Esophagus squamous epithelium (tissue), 4 donors: ENCODE measurements around the gene CDK1.

Experiments used
- POLR2A ChIP-seq, 4 donors: fragments of 450-650 bp; IDR thresholded peaks; one replicate each; pipeline ENCODE4 v1.6.1; 2017; ENCODE audit warnings: antibody characterized with exemption in 4 of 4, mild to moderate bottlenecking in 4 of 4, moderate library complexity in 3 of 4
- TF ChIP-seq, protein P1 (sequence below), 6 experiments: fragments of 450-650 bp in 4 of 6; fragments of 200-600 bp in 2 of 6; sonication (generic) in 2 of 6; IDR thresholded peaks; one replicate each; pipeline ENCODE4 v1.5.1; 2016 to 2019; ENCODE audit warnings: antibody characterized with exemption in 6 of 6, mild to moderate bottlenecking in 4 of 6, moderate library complexity in 4 of 6

GRCh38 chr10:60801522-60801921 lies 23.2 kb downstream of the CDK1 start:
- no peak for TF ChIP-seq POLR2A (IDR thresholded peaks at IDR 0.05)
- TF ChIP-seq, protein P1, sequence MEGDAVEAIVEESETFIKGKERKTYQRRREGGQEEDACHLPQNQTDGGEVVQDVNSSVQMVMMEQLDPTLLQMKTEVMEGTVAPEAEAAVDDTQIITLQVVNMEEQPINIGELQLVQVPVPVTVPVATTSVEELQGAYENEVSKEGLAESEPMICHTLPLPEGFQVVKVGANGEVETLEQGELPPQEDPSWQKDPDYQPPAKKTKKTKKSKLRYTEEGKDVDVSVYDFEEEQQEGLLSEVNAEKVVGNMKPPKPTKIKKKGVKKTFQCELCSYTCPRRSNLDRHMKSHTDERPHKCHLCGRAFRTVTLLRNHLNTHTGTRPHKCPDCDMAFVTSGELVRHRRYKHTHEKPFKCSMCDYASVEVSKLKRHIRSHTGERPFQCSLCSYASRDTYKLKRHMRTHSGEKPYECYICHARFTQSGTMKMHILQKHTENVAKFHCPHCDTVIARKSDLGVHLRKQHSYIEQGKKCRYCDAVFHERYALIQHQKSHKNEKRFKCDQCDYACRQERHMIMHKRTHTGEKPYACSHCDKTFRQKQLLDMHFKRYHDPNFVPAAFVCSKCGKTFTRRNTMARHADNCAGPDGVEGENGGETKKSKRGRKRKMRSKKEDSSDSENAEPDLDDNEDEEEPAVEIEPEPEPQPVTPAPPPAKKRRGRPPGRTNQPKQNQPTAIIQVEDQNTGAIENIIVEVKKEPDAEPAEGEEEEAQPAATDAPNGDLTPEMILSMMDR (IDR thresholded peaks at IDR 0.05), result no peak
